Measurements from ENCODE around the gene BBS2. TPM values are rescaled to one million over a fixed set of nuclear protein-coding genes. Genes with fewer than 3 reads are reported as not detected.

The BBS2 gene
- total RNA-seq, 1 donor from 2014 or later = 32.6 TPM

- Mint-ChIP-seq H3K27me3 (ENCODE audit: low read depth) (no peaks in the 10 kb centered on the region), H3K4me3 (ENCODE audit: unreplicated experiment) (peak overlapping the region; percentile 95), H3K4me1 (ENCODE audit: low read depth) (peaks cover 46% of the 10 kb centered on the region), H3K27ac (ENCODE audit: unreplicated experiment) (peak overlapping the region; percentile 100), H3K36me3 (ENCODE audit: low read depth) (peaks cover 8% of the 10 kb centered on the region), H3K9me3 (ENCODE audit: low read depth) (no peaks in the 10 kb centered on the region)
- DNase-seq (ENCODE audit: low spot score) = no peak
- TF ChIP-seq CTCF (IDR thresholded peaks at IDR 0.05) = no peak
These were observed 69.4 kb downstream of the BBS2 start for GRCh38 chr16:56450275-56450985.

- Mint-ChIP-seq H3K27me3 (ENCODE audit: low read depth) (no peaks in the 10 kb centered on the region), H3K4me1 (ENCODE audit: low read depth) (peaks cover 42% of the 10 kb centered on the region), H3K27ac (ENCODE audit: unreplicated experiment) (no peak overlapping the region), H3K9me3 (ENCODE audit: low read depth) (no peaks in the 10 kb centered on the region), H3K36me3 (ENCODE audit: low read depth) (peaks cover 5% of the 10 kb centered on the region), H3K4me3 (ENCODE audit: unreplicated experiment) (no peak overlapping the region)
- TF ChIP-seq CTCF (IDR thresholded peaks at IDR 0.05) = no peak
- no peak for DNase-seq (ENCODE audit: low spot score)
These were observed 71.8 kb downstream of the BBS2 start for GRCh38 chr16:56448005-56448404.

DNA sequence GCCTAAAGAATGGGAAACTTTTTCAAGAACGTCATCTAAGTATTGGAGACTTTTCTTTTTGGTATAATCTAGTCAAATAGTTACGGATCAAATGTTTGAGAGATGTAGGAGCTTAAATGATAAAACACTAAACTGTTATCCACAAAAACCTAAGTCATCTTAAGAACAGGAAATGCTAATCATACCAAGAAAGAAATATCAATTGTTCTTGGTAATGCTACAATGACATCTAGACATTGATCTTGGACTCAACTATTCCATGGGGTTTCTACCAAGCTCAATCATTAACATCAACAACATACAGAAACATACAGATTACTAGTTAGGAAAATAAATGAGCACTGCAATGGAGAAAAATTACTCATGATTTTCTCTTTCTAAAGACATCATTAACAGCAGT, 72.5 kb downstream of the BBS2 start:
- Mint-ChIP-seq H3K4me1 (ENCODE audit: low read depth) (peaks cover 37% of the 10 kb centered on the region), H3K9me3 (ENCODE audit: low read depth) (no peaks in the 10 kb centered on the region), H3K27ac (ENCODE audit: unreplicated experiment) (peak overlapping the region; percentile 20), H3K4me3 (ENCODE audit: unreplicated experiment) (no peak overlapping the region), H3K36me3 (ENCODE audit: low read depth) (peaks cover 11% of the 10 kb centered on the region), H3K27me3 (ENCODE audit: low read depth) (no peaks in the 10 kb centered on the region)
- no peak for TF ChIP-seq CTCF (IDR thresholded peaks at IDR 0.05)
- DNase-seq (ENCODE audit: low spot score) = no peak

DNA sequence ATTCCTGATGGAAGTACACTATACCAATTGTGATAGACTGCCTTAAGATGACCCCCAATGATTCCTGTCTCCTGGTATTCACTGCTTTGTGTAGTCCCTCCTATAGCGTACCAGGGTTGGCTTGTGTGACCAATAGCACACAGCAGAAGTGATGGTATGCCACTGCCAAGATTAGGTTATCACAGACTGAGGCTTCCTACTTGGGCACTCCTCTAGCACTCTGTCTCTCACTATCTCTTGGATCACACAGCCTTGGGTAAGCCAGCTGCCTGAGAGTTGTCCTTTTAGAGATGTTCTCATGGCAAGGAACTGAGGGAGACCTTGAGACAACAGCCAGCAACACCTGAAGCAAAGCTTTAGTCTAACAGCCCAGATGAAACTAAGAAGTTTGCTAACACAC, 81.8 kb downstream of the BBS2 start:
- no peak overlapping the region for H3K27ac Mint-ChIP-seq (ENCODE audit: unreplicated experiment)
- peaks cover 29% of the 10 kb centered on the region for H3K4me1 Mint-ChIP-seq (ENCODE audit: low read depth)
- no peaks in the 10 kb centered on the region for H3K9me3 Mint-ChIP-seq (ENCODE audit: low read depth)
- no peak overlapping the region for H3K4me3 Mint-ChIP-seq (ENCODE audit: unreplicated experiment)
- H3K36me3 Mint-ChIP-seq (ENCODE audit: low read depth) = peaks cover 29% of the 10 kb centered on the region
- no peaks in the 10 kb centered on the region for H3K27me3 Mint-ChIP-seq (ENCODE audit: low read depth)
- TF ChIP-seq CTCF (IDR thresholded peaks at IDR 0.05) = no peak
- DNase-seq (ENCODE audit: low spot score) = no peak

DNA sequence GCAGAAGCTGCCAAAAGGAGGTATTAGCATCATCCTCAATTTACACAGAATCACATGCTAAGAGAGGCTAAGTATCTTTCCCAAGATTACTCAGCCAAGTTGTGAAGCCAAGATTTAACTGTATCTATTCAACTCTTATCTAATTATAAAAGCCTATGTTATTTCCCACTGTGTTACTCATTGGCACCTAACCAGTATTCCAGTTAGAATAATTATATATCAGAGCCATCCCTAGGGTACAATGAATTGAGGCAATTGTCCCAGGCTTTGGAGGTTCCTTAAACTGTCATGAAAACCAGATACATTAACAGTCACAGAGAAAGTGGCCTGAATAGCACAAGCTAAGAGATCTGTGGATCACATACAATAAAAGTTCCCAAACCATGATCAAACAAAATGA, 83.6 kb downstream of the BBS2 start:
- peaks cover 20% of the 10 kb centered on the region for H3K4me1 Mint-ChIP-seq (ENCODE audit: low read depth)
- H3K36me3 Mint-ChIP-seq (ENCODE audit: low read depth) = peaks cover 21% of the 10 kb centered on the region
- H3K9me3 Mint-ChIP-seq (ENCODE audit: low read depth) = no peaks in the 10 kb centered on the region
- H3K4me3 Mint-ChIP-seq (ENCODE audit: unreplicated experiment) = no peak overlapping the region
- no peak for TF ChIP-seq CTCF (IDR thresholded peaks at IDR 0.05)
- no peak for DNase-seq (ENCODE audit: low spot score)
- no peaks in the 10 kb centered on the region for H3K27me3 Mint-ChIP-seq (ENCODE audit: low read depth)
- H3K27ac Mint-ChIP-seq (ENCODE audit: unreplicated experiment) = no peak overlapping the region

Other genes with a start within 250 kb of the BBS2 start
- gene AMFR, start 94.5 kb downstream of the BBS2 start, total RNA-seq = 95.4 to 104 TPM (median 99.0 TPM) in 3 replicates
- 69.0 to 80.5 TPM (median 72.7 TPM) in 3 replicates for gene NUDT21, start 68.7 kb downstream of the BBS2 start, total RNA-seq
- gene OGFOD1, start 68.5 kb downstream of the BBS2 start, total RNA-seq = 62.6 to 68.6 TPM (median 62.9 TPM) in 3 replicates
- not detected in 3 replicates for gene MT4, start 45.0 kb upstream of the BBS2 start, total RNA-seq
- 0.77 TPM in 1 of 3 replicates, not detected in the others for gene MT3, start 69.5 kb upstream of the BBS2 start, total RNA-seq
- 160 to 407 TPM (median 183 TPM) in 3 replicates for gene MT2A, start 88.6 kb upstream of the BBS2 start, total RNA-seq
- 23.2 to 35.8 TPM (median 31.4 TPM) in 3 replicates for gene MT1E, start 105.8 kb upstream of the BBS2 start, total RNA-seq
- gene MT1M, start 112.6 kb upstream of the BBS2 start, total RNA-seq = 0.35 to 0.59 TPM in 2 of 3 replicates, not detected in the other
- gene MT1A, start 118.6 kb upstream of the BBS2 start, total RNA-seq = 1.1 TPM in 1 of 3 replicates, not detected in the others
- gene MT1B, start 131.9 kb upstream of the BBS2 start, total RNA-seq = not detected in 3 replicates
- 2.6 to 5.8 TPM (median 4.4 TPM) in 3 replicates for gene MT1F, start 137.9 kb upstream of the BBS2 start, total RNA-seq
- 1.1 TPM in 2 of 3 replicates, not detected in the other for gene MT1G, start 148.0 kb upstream of the BBS2 start, total RNA-seq
- not detected in 3 replicates for gene MT1H, start 149.8 kb upstream of the BBS2 start, total RNA-seq
- gene MT1X, start 162.4 kb upstream of the BBS2 start, total RNA-seq = 36.6 to 136 TPM (median 44.7 TPM) in 3 replicates
- gene NUP93, start 210.1 kb upstream of the BBS2 start, total RNA-seq = 48.6 to 86.9 TPM (median 50.0 TPM) in 3 replicates

All from chondrocyte (in vitro differentiated cells).